Measurements from ENCODE around the gene EDAR.

Gene EDAR

GRCh38 chr2:108910541-108911396 lies 78.3 kb downstream of the EDAR start:
- Histone ChIP-seq H3K4me3 (no peak overlapping the region), H3K36me3 (ENCODE audit: insufficient read depth, low read length) (no peaks in the 10 kb centered on the region), H3K27ac (no peak overlapping the region), H3K9me3 (ENCODE audit: low read depth, low read length) (no peaks in the 10 kb centered on the region), H3K9ac (ENCODE audit: insufficient read length) (no peak overlapping the region)
- no peak for DNase-seq (ENCODE audit: low read depth, low spot score)
- TF ChIP-seq FOXP2 (optimal IDR thresholded peaks at IDR 0.05; ENCODE audit: control extremely low read depth, extremely low read length, insufficient read depth) = no peak
- TF ChIP-seq POLR2AphosphoS5 (IDR thresholded peaks at IDR 0.05; ENCODE audit: borderline replicate concordance, low read depth, low read length) = no peak
- TF ChIP-seq EZH2 (IDR thresholded peaks at IDR 0.05) = no peak

GRCh38 chr2:108910011-108910431 lies 79.0 kb downstream of the EDAR start:
- Histone ChIP-seq H3K9me3 (ENCODE audit: low read depth, low read length) (no peaks in the 10 kb centered on the region), H3K36me3 (ENCODE audit: insufficient read depth, low read length) (no peaks in the 10 kb centered on the region), H3K9ac (ENCODE audit: insufficient read length) (no peak overlapping the region), H3K4me3 (no peak overlapping the region), H3K27ac (no peak overlapping the region)
- DNase-seq (ENCODE audit: low read depth, low spot score) = no peak
- TF ChIP-seq EZH2 (IDR thresholded peaks at IDR 0.05) = no peak
- TF ChIP-seq POLR2AphosphoS5 (IDR thresholded peaks at IDR 0.05; ENCODE audit: borderline replicate concordance, low read depth, low read length) = no peak
- no peak for TF ChIP-seq FOXP2 (optimal IDR thresholded peaks at IDR 0.05; ENCODE audit: control extremely low read depth, extremely low read length, insufficient read depth)

- Histone ChIP-seq H3K36me3 (ENCODE audit: insufficient read depth, low read length) (no peaks in the 10 kb centered on the region), H3K27ac (no peak overlapping the region), H3K9me3 (ENCODE audit: low read depth, low read length) (no peaks in the 10 kb centered on the region), H3K4me3 (no peak overlapping the region), H3K9ac (ENCODE audit: insufficient read length) (no peak overlapping the region)
- TF ChIP-seq POLR2AphosphoS5 (IDR thresholded peaks at IDR 0.05; ENCODE audit: borderline replicate concordance, low read depth, low read length) (no peak), EZH2 (IDR thresholded peaks at IDR 0.05) (no peak), FOXP2 (optimal IDR thresholded peaks at IDR 0.05; ENCODE audit: control extremely low read depth, extremely low read length, insufficient read depth) (no peak)
- no peak for DNase-seq (ENCODE audit: low read depth, low spot score)
Observed at GRCh38 chr2:108909275-108909823, 79.7 kb downstream of the EDAR start.

- Histone ChIP-seq H3K36me3 (ENCODE audit: insufficient read depth, low read length) (no peaks in the 10 kb centered on the region), H3K9ac (ENCODE audit: insufficient read length) (no peak overlapping the region)
- DNase-seq (ENCODE audit: low read depth, low spot score) = no peak
Observed at GRCh38 chr2:108908713-108909070, 80.3 kb downstream of the EDAR start.

GRCh38 chr2:108907822-108908712 lies 81.0 kb downstream of the EDAR start:
- H3K4me3 ChIP-seq = no peak overlapping the region
- DNase-seq (ENCODE audit: low read depth, low spot score) = no peak
- H3K36me3 ChIP-seq (ENCODE audit: insufficient read depth, low read length) = no peaks in the 10 kb centered on the region
- no peak overlapping the region for H3K9ac ChIP-seq (ENCODE audit: insufficient read length)
- no peak overlapping the region for H3K27ac ChIP-seq
- TF ChIP-seq FOXP2 (optimal IDR thresholded peaks at IDR 0.05; ENCODE audit: control extremely low read depth, extremely low read length, insufficient read depth) (no peak), EZH2 (IDR thresholded peaks at IDR 0.05) (no peak), POLR2AphosphoS5 (IDR thresholded peaks at IDR 0.05; ENCODE audit: borderline replicate concordance, low read depth, low read length) (no peak)
- H3K9me3 ChIP-seq (ENCODE audit: low read depth, low read length) = no peaks in the 10 kb centered on the region

More at GRCh38 chr2:108908713-108909070, 80.3 kb downstream of the EDAR start:
- TF ChIP-seq EZH2 (IDR thresholded peaks at IDR 0.05) (no peak), POLR2AphosphoS5 (IDR thresholded peaks at IDR 0.05; ENCODE audit: borderline replicate concordance, low read depth, low read length) (no peak), FOXP2 (optimal IDR thresholded peaks at IDR 0.05; ENCODE audit: control extremely low read depth, extremely low read length, insufficient read depth) (no peak)
- no peaks in the 10 kb centered on the region for H3K9me3 ChIP-seq (ENCODE audit: low read depth, low read length)
- no peak overlapping the region for H3K4me3 ChIP-seq
- H3K27ac ChIP-seq = no peak overlapping the region

GRCh38 chr2:108906403-108907077 lies 82.5 kb downstream of the EDAR start:
- Histone ChIP-seq H3K9me3 (ENCODE audit: low read depth, low read length) (no peaks in the 10 kb centered on the region), H3K36me3 (ENCODE audit: insufficient read depth, low read length) (no peaks in the 10 kb centered on the region), H3K4me3 (no peak overlapping the region), H3K9ac (ENCODE audit: insufficient read length) (no peak overlapping the region), H3K27ac (no peak overlapping the region)
- TF ChIP-seq FOXP2 (optimal IDR thresholded peaks at IDR 0.05; ENCODE audit: control extremely low read depth, extremely low read length, insufficient read depth) (no peak), POLR2AphosphoS5 (IDR thresholded peaks at IDR 0.05; ENCODE audit: borderline replicate concordance, low read depth, low read length) (no peak), EZH2 (IDR thresholded peaks at IDR 0.05) (no peak)
- DNase-seq (ENCODE audit: low read depth, low spot score) = no peak

- TF ChIP-seq FOXP2 (optimal IDR thresholded peaks at IDR 0.05; ENCODE audit: control extremely low read depth, extremely low read length, insufficient read depth) = no peak
- TF ChIP-seq POLR2AphosphoS5 (IDR thresholded peaks at IDR 0.05; ENCODE audit: borderline replicate concordance, low read depth, low read length) = no peak
- no peak for TF ChIP-seq EZH2 (IDR thresholded peaks at IDR 0.05)
- Histone ChIP-seq H3K4me3 (no peak overlapping the region), H3K9ac (ENCODE audit: insufficient read length) (no peak overlapping the region), H3K36me3 (ENCODE audit: insufficient read depth, low read length) (no peaks in the 10 kb centered on the region), H3K27ac (no peak overlapping the region), H3K9me3 (ENCODE audit: low read depth, low read length) (no peaks in the 10 kb centered on the region)
- DNase-seq (ENCODE audit: low read depth, low spot score) = no peak
Observed at GRCh38 chr2:108905906-108906305, 83.1 kb downstream of the EDAR start.

Measured in SK-N-MC (cell line).